Measurements from ENCODE around the gene PSPH.
A peak's percentile ranks its signal among the peaks of the same experiment; 100 is the strongest.
"Not testable (repeated sequence)": the region's sequence is repeated elsewhere in the genome, so short reads cannot be mapped to it uniquely, and the experiment has no call there.

Gene PSPH

DNA sequence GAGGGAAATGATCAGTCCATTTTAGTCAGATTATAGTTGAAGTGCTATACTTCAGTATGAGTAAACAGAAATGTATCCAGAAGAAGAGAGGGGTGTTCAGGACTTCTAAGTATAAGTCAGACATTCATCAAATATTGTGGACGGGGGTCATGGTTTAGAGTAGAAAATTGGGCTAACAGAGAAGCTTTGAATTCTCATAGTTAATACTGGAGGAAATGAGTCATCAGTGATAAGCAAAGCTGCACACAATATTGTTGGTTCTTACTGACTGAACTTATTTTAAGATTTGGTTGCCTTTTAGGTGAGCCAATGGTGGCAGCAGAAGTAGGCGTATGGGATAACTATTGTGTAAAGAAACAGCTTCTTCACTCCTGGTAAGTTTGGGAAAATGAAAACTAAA is 11.1 kb upstream of the PSPH start:
- peak; percentile 74 for DNase-seq

DNA sequence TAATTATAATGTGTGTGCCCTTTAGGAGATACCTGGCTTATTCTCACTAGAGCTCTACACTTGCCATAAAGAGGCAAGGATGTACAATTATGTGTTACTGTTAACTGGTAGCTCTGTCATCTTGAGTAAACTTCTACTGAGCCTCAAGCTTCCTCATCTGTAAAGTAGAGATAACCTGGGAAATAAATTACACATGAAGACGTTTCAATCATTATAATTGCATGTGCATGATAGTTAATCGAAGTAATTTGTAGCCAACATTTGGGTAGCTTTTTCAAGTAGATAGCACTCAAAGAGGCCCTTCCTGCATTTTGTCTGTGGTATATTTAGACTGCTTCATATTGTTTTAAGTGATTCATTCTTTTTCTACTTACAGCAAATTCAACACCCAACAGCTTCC is 2.7 kb upstream of the PSPH start:
- no peak for DNase-seq

DNA sequence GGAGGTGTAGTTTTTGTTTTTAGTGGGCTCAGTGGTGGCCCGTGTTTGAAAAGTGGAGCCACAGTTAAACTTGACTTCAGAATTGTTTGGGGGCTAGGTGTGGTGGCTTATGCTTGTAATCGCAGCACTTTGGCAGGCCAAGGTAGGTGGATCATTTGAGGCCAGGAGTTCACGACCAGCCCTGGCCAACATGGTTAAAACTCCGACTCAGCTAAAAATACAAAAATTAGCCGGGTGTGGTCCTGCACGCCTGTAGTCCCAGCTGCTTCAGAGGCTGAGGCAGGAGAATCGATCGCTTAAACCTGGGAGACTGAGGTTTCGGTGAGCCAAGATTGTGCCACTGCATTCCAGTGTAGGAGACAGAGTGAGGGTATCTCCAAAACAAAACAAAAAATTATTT is 2.1 kb upstream of the PSPH start:
- DNase-seq, result no peak

DNA sequence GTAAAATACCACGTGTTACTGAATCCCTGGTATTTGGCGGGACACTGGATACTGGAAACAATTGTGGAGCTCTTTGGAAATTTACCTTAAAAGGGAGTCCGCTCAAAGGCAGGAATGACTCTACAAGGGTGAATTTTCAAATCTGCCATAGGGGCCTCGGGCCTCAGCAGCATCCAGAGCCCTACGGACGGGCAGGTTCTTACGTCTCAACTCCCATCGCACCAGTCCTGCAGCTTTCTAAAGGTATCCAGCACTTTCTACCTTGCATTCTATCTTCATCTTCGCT is 248 bp downstream of the PSPH start:
- DNase-seq, result no peak

DNA sequence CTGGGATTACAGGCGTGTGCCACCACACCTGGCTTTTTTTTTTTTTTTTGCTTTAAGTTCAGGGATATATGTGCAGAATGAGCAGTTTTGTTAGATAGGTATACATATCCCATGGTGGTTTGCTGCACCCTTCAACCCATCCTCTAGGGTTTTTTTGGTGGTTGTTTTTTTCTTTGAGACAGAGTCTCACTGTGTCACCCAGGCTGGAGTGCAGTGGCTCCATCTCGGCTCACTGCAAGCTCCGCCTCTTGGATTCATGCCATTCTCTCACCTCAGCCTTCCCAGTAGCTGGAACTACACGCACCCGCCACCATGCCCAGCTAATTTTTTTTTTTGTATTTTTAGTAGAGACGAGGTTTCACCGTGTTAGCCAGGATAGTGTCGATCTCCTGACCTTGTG is 2.5 kb downstream of the PSPH start:
- DNase-seq, result peak; percentile 41

DNA sequence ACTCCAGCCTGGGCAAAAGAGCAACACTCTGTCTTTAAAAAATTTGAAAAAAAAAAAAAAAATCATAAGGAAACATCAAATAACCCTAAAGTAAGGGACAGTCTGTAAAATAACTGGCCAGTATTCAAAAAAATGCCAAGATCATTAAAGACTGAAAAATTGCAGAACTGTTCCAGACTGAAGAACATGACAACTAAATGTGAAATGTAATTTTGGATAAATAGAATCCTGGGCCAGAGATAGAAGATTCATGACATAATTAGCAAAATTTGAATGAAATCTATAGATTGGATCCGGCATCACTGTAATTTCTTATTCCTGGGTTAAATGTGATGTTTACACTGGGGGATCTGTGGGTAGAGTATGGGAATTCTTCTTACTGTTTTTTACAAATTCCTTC is 3.0 kb downstream of the PSPH start:
- no peak for DNase-seq

DNA sequence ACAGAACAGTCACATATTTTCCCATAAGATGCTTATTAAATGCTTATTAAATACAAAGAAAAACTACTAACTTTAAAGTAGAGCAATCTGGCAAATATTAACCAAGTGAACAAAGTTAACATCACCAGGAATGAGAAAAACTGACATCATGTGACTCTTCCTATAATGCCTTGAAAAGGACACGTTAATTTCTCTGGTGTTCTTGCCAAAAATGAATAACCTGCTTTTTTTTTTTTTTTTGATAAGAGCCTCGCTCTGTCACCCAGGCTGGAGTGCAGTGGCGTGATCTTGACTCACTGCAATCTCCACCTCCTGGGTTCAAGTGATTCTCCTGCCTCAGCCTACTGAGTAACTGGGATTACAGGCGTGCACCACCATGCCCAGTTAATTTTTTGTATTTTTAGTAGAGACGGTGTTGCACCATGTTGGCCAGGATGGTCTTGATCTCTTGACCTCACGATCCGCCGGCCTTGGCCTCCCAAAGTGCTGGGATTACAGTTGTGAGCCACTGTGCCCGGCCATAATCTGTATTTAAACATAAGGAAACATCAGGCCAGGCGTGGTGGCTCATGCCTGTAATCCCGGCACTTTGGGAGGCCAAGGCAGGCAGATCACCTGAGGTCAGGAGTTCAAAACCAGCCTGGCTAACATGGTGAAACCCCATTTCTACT is 3.7 kb downstream of the PSPH start:
- DNase-seq, result peak; percentile 55

DNA sequence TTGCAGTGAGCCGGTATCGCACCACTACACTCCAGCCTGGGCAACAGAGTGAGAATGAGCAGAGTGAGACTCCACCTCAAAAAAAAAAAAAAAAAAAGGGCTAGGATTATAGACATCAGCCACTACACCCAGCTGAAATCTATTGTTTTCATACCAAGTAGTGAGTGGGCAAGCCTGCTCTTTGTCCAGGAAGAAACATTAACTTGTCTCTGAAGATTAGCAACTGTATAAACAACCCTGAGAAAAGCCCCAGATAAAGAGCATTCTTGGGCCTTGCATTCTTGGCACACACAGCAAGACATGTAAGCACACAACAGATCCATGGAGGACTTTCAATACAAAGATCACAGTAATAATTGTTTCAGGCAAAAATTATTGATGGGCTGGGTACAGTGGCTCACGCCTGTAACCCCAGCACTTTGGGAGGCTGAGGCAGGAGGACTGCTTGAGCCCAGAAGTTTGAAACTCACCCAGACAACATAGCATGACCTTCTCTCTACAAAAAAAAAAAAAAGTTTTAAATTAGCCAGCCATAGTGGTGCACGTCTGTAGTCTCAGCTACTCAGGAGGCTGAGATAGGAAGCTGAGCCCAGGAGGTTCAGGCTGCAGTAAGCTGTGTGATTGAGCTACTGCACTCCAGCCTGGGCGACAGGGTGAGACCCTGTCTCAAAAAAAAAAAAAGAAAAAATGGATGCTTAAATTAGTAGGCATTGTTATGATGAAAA is 4.4 kb downstream of the PSPH start:
- peak; percentile 73 for DNase-seq

DNA sequence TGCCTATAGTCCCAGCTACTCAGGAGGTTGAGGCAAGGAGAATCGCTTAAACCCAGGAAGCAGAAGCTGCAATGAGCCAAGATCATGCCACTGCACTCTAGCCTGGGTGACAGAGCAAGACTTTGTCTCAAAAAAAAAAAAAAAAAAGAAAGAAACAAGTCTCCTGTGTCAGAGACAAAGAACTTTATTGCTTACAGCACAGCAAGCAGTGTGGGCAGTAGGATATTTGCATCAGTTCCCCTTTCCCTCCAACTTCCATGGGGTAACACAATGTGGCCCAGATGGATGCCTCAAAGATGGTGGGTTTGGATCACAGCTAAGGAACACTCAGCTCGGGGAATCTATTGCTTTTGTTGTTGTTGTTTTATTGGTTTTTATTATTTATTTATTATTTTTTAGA is 5.5 kb downstream of the PSPH start:
- not testable (repeated sequence) for DNase-seq

DNA sequence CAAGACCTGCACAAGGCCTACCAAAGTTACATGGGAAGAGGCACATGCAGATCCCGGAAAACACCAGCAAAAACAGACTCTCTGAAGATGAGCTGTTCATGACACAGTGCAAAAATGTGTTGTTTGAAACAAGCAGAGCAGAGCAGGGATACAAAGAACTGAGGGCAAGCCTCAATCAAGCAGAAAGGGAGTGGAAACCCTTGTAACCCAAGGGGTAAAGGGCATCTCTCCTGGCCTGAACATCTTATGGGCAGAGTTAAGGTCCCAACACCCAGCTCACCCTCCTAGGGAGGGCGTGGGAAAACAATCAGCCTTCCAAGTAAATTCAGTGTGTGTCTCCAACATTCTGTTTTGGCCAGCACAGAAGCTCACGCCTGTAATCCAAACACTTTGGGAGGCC is 10.5 kb downstream of the PSPH start:
- no peak for DNase-seq

DNA sequence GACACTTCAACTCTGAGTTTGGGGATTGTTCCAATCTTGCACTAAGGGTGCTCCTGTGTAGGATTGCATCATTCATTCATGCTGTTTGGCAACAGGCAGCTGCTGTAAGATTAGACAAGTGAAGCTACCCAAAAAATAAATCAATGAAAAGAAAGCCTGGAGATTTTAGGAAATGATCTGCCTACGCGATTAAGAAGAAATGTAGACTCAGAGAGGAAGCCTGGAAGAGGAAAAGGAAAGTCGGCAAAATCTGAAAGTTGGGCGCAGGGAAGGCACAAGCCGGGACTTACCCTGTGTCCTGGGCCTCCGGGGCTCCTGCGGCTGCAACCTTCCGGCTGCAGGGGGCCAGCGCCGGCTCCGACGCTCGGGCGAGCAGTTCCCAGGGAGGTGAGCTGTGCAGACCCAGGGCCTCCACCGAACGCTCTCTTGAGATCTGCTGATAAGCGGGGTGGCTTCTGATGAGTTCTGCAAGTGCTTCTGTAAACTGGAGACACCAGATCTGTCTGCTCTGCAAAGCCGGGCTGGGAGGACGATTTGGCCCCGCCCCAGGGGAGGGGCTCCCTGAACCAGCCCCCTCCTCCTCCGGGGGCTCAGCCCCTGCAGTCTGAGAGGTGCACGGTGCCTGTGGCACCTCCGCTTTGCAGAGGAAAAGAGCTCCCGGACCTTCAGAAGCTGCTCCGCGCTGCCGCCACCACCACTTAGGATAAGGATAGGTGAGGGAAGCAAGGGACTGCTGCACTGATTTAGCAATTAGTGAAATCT is 17.4 kb downstream of the PSPH start:
- peak; percentile 81 for DNase-seq

DNA sequence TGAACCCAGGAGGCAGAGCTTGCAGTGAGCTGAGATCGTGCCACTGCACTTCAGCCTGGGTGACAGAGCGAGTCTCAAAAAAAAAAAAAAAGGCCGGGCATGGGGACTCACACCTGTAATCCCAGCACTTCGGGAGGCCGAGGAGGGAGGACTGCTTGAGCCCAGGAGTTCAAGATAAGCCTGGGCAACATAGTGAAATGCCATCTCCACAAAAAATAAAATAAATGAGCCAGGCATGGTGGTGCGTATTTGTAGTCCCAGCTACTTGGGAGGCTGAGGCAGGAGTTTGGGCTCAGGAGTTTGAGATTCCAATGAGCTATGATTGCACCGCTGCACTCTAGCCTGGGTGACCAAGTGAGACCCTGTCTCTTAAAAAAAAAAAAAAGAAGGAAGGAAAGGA is 18.7 kb downstream of the PSPH start:
- DNase-seq, result not testable (repeated sequence)

DNA sequence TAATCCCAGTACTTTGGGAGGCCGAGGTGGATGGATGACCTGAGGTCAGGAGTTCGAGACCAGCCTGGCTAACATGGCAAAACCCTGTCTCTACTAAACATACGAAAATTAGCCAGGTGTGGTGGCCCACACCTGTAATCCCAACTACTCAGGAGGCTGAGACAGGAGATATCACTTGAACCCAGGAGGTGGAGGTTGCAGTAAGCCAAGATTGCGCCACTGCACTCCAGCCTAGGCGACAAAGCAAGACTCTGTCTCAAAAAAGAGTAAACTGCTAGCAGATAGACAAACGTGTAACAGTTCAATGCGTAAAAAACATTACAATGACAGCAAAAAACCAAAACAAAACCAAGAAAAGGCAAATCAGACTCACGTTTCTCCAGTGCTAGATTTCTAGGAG is 19.7 kb downstream of the PSPH start:
- not testable (repeated sequence) for DNase-seq

DNA sequence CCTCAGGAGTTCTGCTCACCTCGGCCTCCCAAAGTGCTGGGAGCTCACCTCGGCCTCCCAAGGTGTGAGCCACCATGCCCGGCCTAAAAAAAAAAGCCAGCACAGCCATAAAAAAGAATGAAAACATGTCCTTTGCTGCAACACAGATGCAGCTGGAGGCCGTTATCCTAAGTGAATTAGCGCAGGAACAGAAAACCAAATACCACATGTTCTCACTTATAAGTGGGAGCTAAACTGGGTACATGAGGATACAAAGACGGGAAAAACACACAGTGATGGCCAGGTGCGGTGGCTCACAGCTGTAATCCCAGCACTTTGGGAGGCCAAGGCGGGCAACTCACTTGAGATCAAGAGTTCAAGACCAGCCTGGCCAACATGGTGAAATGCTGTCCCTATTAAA is 20.9 kb downstream of the PSPH start:
- DNase-seq, result no peak

DNA sequence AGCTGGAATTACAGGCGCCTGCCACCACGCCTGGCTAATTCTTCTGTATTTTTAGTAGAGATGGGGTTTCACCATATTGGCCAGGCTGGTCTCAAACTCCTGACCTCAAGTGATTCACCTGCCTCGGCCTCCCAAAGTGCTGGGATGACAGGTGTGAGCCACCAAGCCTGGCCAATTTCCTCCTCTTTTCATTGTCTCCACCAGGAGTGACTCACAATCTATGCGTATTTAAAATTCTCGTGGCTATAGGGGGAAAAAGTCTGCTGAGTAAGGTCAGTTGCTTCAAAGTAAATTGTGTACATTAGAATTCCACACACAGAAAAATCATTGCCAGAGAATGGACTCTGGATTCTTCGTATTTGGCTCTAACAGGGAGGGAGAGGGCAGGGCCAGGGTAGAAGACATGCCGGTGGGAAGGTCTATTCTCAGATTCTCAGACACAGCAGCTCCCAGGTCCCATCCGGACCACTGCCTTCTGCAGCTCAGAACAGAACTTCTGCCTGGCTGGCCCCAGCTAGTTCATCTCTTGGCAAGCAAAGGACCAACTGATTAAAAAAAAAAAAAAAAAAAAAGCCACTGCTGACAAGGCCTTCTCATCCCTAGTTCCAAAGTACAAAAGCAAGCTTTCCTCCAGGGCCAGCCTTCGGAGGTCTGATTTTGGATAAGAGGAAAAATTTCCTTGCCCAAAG is 22.2 kb downstream of the PSPH start:
- no peak for DNase-seq

DNA sequence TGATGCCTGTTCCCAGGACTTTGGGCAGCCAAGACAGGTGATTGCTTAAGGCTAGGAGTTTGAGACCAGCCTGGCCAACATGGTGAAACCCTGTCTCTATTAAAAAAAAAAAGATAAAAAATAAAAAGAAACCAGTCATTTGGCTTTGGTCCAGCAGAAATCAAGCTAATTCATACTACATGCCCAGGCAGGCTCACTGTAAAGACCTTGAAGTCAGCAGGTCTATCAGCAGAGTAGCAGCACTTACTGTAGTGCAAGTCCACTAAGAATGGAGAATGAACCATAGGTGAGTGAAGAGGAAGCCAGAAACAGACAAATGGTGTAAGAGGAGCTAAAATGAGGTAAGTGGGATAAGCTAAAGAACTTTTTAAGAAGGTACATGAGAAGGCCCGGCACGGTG is 24.7 kb downstream of the PSPH start:
- DNase-seq, result peak; percentile 53

DNA sequence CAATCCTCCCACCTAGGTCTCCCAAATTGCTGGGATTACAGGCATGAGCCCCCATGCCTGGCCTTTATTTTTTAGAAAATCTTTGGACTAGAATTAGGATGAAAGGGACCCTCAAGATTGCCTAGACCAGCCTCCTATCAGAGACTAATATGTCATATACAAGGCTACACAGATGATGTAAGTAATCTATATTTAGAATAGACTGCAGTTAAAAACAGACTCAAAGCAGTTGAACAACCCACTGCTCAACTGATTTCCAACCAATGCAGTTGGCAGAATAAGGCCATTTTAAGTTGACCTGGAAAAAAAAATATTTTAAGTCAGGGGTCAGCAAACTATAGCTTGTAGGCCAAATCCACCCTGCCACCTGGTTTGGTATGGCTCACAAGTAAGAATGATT is 27.7 kb downstream of the PSPH start:
- DNase-seq, result no peak

DNA sequence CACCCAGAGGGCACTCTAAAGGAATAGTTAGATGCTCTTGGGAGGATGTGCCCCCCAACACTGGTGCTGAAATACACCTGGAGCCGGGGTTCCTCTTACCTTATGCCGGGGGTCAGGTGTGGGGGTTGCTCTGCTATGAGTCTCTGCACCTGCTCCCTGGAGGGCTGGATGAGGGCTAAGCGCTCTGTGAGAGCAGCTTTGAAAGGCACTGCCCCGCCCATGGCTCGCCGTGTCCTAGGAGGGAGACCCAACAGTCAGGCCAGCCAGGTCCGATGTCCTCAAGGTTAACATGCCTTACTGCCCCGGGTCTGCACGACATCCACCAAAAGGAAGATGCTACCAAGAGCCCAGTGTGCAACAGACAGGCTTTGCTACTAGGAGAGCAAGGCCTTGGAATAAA is 31.7 kb downstream of the PSPH start:
- no peak for DNase-seq

DNA sequence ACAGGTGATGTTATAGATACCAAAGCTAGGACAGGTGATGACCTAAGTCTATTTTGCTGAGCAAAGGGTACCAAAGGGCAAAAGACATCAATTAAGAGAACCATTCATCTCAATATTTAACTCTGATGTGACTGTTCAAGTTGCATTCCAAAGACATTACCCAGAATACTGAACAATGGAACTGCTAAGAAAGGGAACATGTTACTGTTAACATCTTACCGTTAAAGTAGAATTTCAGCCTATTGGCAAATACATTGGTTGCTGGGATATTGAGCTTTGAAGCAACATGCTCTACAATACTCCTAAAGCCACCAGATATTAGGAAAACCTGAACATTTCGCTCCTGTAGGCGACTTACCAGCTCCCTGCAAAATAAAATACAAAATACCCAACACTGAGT is 34.2 kb downstream of the PSPH start:
- DNase-seq, result not testable (repeated sequence)

DNA sequence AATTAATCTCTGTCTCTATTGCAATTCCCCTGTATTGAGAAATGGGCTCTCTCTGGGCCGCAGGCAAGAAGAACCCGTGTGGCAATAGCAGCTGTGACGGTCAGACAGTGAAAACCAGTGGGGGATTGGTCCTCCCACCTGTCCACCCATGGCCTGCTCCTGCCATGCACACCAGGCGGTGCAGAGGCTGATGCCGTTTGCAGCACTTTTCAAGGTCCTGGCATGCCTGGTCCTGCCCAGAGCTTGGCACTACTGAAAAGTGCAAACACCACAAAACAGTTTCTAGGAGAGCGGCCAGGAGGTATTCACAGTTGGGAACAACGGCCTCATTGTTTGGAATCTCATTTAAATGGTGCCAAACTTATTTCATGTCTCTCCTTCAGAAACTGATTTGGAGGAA is 41.5 kb downstream of the PSPH start:
- DNase-seq, result no peak

DNA sequence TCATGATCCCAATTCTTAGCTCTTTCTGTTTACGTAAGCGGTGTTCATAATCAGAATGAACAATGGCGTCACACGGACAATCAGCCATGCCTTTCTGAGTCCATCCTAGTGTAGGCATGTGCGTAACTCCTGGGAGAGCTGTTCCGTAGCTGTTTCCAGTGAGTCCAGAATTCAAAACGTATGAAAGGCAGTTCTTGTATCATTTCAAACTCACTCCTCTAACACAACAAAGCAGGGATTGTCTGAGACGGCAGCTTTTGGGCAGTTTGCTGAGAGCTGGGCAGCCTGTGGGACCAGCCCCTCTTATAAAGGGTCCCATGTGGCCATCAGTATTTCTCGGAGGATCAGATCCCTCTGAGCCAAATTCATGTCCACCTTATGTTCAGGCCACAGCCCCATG is 43.4 kb downstream of the PSPH start:
- no peak for DNase-seq

DNA sequence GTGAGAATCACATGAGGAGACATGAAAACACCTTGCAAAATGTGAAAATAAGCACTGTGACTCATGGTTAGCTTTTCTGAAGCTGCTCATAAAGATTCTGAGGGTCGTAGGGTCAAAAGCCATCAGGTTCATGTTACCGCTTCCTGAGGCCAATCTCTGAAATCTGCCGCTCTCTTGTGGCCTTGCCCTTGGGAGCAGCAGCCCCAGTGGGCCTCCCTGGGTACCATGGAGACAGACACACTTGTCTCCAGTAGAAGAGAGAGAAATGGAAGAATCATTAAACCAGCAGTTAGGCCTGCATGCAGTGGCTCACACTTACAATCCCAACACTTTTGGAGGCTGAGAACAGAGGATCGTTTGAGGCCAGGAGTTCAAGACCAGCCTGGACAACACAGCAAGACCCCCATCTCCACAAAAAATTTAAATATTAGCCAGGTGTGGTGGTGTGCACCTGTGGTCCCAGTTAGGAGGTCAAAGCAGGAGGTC is 44.0 kb downstream of the PSPH start:
- DNase-seq, result no peak

DNA sequence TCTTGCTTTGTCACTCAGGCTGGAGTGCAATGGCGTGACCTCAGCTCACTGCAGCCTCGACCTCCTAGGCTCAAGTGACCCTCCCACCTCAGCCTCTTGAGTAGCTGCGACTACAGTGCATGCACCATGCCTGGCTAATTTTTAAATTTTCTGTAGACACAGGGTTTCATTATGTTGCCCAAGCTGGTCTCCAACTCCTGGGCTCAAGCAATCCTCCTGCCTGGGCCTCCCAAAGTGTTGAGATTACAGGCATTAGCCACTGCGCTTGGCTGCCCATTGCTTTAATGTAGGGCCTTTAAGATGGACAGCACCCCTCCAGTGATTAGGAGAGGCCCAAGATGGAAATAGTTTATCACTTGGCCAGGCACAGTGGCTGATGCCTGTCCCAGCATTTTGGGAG is 47.5 kb downstream of the PSPH start:
- DNase-seq, result no peak
